HG02678 (cell line): Measurements from ENCODE around the gene MPL.

Experiments
- ATAC-seq: cut with Tn5 transposase; IDR thresholded peaks from one replicate; pipeline ENCODE4 v1.9.1; 2021; ENCODE audit warnings: mild to moderate bottlenecking, moderate library complexity; ENCODE audit not compliant: unreplicated experiment

MPL gene

GRCh38 chr1:43351421-43352350 is 14.1 kb downstream of the MPL start:
- ATAC-seq = no peak

GRCh38 chr1:43352351-43352705 is 14.7 kb downstream of the MPL start:
- ATAC-seq = no peak

- ATAC-seq = no peak
Measured at GRCh38 chr1:43352881-43353280, 15.3 kb downstream of the MPL start.

- ATAC-seq = no peak
Measured at GRCh38 chr1:43354471-43354870, 16.9 kb downstream of the MPL start.

- no peak for ATAC-seq
Measured at GRCh38 chr1:43354936-43355335, 17.3 kb downstream of the MPL start.

- no peak for ATAC-seq
Measured at GRCh38 chr1:43357251-43357650, 19.6 kb downstream of the MPL start.

- ATAC-seq = peak; percentile 5
Measured at GRCh38 chr1:43358121-43358745, 20.6 kb downstream of the MPL start.

GRCh38 chr1:43358746-43359693 is 21.4 kb downstream of the MPL start, which contains the start of gene CDC20:
CDC20 (plus strand) TSS chr1:43358981; CDS start chr1:43359216, 235 bp downstream.
- ATAC-seq = peak; percentile 97

- no peak for ATAC-seq
Measured at GRCh38 chr1:43359696-43360095, 22.1 kb downstream of the MPL start.

GRCh38 chr1:43360616-43361015 is 23.0 kb downstream of the MPL start:
- ATAC-seq = no peak

GRCh38 chr1:43363283-43363934 is 25.8 kb downstream of the MPL start:
- ATAC-seq = no peak

GRCh38 chr1:43363935-43364525 is 26.4 kb downstream of the MPL start:
- no peak for ATAC-seq

- no peak for ATAC-seq
Measured at GRCh38 chr1:43365678-43366077, 28.1 kb downstream of the MPL start.

GRCh38 chr1:43366179-43366578 is 28.6 kb downstream of the MPL start:
- ATAC-seq = no peak

- ATAC-seq = no peak
Measured at GRCh38 chr1:43366601-43367025, 29.0 kb downstream of the MPL start.

GRCh38 chr1:43367026-43367903 is 29.6 kb downstream of the MPL start:
- peak; percentile 54 for ATAC-seq

GRCh38 chr1:43367904-43368645 is 30.5 kb downstream of the MPL start, which contains the start of gene ELOVL1:
ELOVL1 (minus strand) TSS chr1:43368011; CDS start chr1:43365609, 2,402 bp downstream.
- peak; percentile 76 for ATAC-seq

GRCh38 chr1:43368646-43369020 is 31.0 kb downstream of the MPL start:
- ATAC-seq = no peak
